HEK293 (cell line): ENCODE measurements around the gene CMTR2.

ENCODE experiments used
- CTCF ChIA-PET: fragments of 350-600 bp; formaldehyde crosslinking; extraction: SDS; loops from one replicate; lab custom pipeline; 2021; ENCODE audit warnings: antibody characterized with exemption; lab: Yijun Ruan, JAX
- POLR2A ChIA-PET: fragments of 300-600 bp; formaldehyde crosslinking; extraction: SDS; loops from one replicate; lab custom pipeline; 2020; ENCODE audit warnings: antibody characterized with exemption, inconsistent platforms; lab: Yijun Ruan, JAX
- H3K27ac ChIP-seq: fragments of 200-500 bp; sonication (Bioruptor generic); 2 replicates; pipeline ENCODE4 v1.5.1; 2014; ENCODE audit warnings: low read depth, low read length, control low read depth, inconsistent platforms; ENCODE audit errors: extremely low read depth
- H3K36me3 ChIP-seq, 2 experiments: fragments of 200-500 bp in 1 of 2; sonication (Bioruptor generic) in 1 of 2; 1 replicate in 1 of 2; 2 replicates in 1 of 2; pipeline ENCODE4 v1.5.1; 2014 to 2017; ENCODE audit warnings: inconsistent platforms in 2 of 2, low read length in 2 of 2; ENCODE audit not compliant: control insufficient read depth in 2 of 2, insufficient read depth in 1 of 2
- H3K4me1 ChIP-seq: fragments of 200-500 bp; sonication (Bioruptor generic); 2 replicates; pipeline ENCODE4 v1.5.1; 2014; ENCODE audit warnings: mild to moderate bottlenecking, low read length, inconsistent platforms; ENCODE audit not compliant: control insufficient read depth, insufficient read depth
- H3K4me3 ChIP-seq: 2 replicates; pipeline ENCODE4 v1.5.1; 2011; ENCODE audit warnings: low read depth, mild to moderate bottlenecking, control low read depth, low read length, moderate library complexity
- H3K9me3 ChIP-seq: fragments of 200-500 bp; sonication (Bioruptor generic); 2 replicates; pipeline ENCODE4 v1.5.1; 2014; ENCODE audit warnings: low read depth, low read length, inconsistent platforms; ENCODE audit not compliant: control insufficient read depth, insufficient read depth
- HOXC10 ChIP-seq: sonication (generic); formaldehyde crosslinking; IDR thresholded peaks from 2 replicates; pipeline ENCODE4 v1.8.1; 2023; ENCODE audit warnings: mild to moderate bottlenecking, missing genetic modification reagents
- PBX3 ChIP-seq: sonication (generic); formaldehyde crosslinking; IDR thresholded peaks from 2 replicates; pipeline ENCODE4 v1.8.1; 2022; ENCODE audit warnings: mild to moderate bottlenecking, moderate library complexity, missing genetic modification reagents
- SP2 ChIP-seq: fragments of 450-650 bp; formaldehyde crosslinking; IDR thresholded peaks from 2 replicates; pipeline ENCODE4 v1.5.1; 2016; ENCODE audit warnings: missing biosample characterization, missing genetic modification characterization
- TSHZ1 ChIP-seq: fragments of 450-650 bp; formaldehyde crosslinking; IDR thresholded peaks from 2 replicates; pipeline ENCODE4 v1.5.1; 2016; ENCODE audit warnings: missing biosample characterization, missing genetic modification characterization, borderline replicate concordance
- WT1 ChIP-seq: fragments of 450-650 bp; formaldehyde crosslinking; IDR thresholded peaks from 2 replicates; pipeline ENCODE4 v1.5.1; 2016; ENCODE audit warnings: missing biosample characterization, missing genetic modification characterization
- ZBTB21 ChIP-seq: fragments of 450-650 bp; formaldehyde crosslinking; IDR thresholded peaks from 2 replicates; pipeline ENCODE4 v1.5.1; 2017; ENCODE audit warnings: missing biosample characterization, missing genetic modification characterization
- ZBTB26 ChIP-seq: fragments of 450-650 bp; formaldehyde crosslinking; optimal IDR thresholded peaks from 2 replicates; pipeline ENCODE3; 2016; ENCODE audit warnings: missing biosample characterization, mild to moderate bottlenecking, missing genetic modification characterization
- ZEB2 ChIP-seq: fragments of 450-650 bp; formaldehyde crosslinking; IDR thresholded peaks from 2 replicates; pipeline ENCODE4 v1.5.1; 2016; ENCODE audit warnings: missing biosample characterization, missing genetic modification characterization
- ZNF138 ChIP-seq: fragments of 450-650 bp; formaldehyde crosslinking; IDR thresholded peaks from 2 replicates; pipeline ENCODE4 v1.5.1; 2016; ENCODE audit warnings: missing biosample characterization, missing genetic modification characterization, borderline replicate concordance
- ZNF26 ChIP-seq: fragments of 450-650 bp; formaldehyde crosslinking; IDR thresholded peaks from 2 replicates; pipeline ENCODE4 v1.5.1; 2016; ENCODE audit warnings: missing biosample characterization, missing genetic modification characterization
- ZNF362 ChIP-seq: fragments of 450-650 bp; formaldehyde crosslinking; IDR thresholded peaks from 2 replicates; pipeline ENCODE4 v1.5.1; 2016; ENCODE audit warnings: missing biosample characterization, missing genetic modification characterization
- ZNF404 ChIP-seq: fragments of 450-650 bp; formaldehyde crosslinking; IDR thresholded peaks from 2 replicates; pipeline ENCODE4 v1.5.1; 2017; ENCODE audit warnings: missing biosample characterization, missing genetic modification characterization
- ZNF423 ChIP-seq: fragments of 450-650 bp; formaldehyde crosslinking; IDR thresholded peaks from 2 replicates; pipeline ENCODE4 v1.5.1; 2016; ENCODE audit warnings: missing biosample characterization, missing genetic modification characterization
- ZNF514 ChIP-seq: fragments of 450-650 bp; formaldehyde crosslinking; IDR thresholded peaks from 2 replicates; pipeline ENCODE4 v1.5.1; 2016; ENCODE audit warnings: missing biosample characterization, missing genetic modification characterization
- ZNF518A ChIP-seq: fragments of 450-650 bp; formaldehyde crosslinking; conservative IDR thresholded peaks from 2 replicates; pipeline ENCODE4 v1.5.1; 2016; ENCODE audit warnings: low read depth, missing biosample characterization, missing genetic modification characterization
- ZNF571 ChIP-seq: fragments of 450-650 bp; formaldehyde crosslinking; IDR thresholded peaks from 2 replicates; pipeline ENCODE4 v1.5.0; 2017; ENCODE audit warnings: missing biosample characterization, missing genetic modification characterization
- ZNF596 ChIP-seq: fragments of 450-650 bp; IDR thresholded peaks from 2 replicates; pipeline ENCODE4 v1.5.0; 2018; ENCODE audit warnings: missing biosample characterization, mild to moderate bottlenecking, missing genetic modification characterization, moderate library complexity
- ZNF629 ChIP-seq: fragments of 450-650 bp; formaldehyde crosslinking; IDR thresholded peaks from 2 replicates; pipeline ENCODE4 v1.5.1; 2017; ENCODE audit warnings: missing biosample characterization, missing genetic modification characterization
- ZNF658 ChIP-seq: fragments of 450-650 bp; formaldehyde crosslinking; IDR thresholded peaks from 2 replicates; pipeline ENCODE4; 2016; ENCODE audit warnings: missing biosample characterization, missing genetic modification characterization
- ZNF792 ChIP-seq: fragments of 450-650 bp; formaldehyde crosslinking; IDR thresholded peaks from 2 replicates; pipeline ENCODE4 v1.5.1; 2016; ENCODE audit warnings: missing biosample characterization, missing genetic modification characterization
- ZSCAN16 ChIP-seq: fragments of 450-650 bp; formaldehyde crosslinking; IDR thresholded peaks from 2 replicates; pipeline ENCODE4 v1.5.1; 2016; ENCODE audit warnings: missing biosample characterization, missing genetic modification characterization

The CMTR2 gene

GRCh38 chr16:71289732-71290062, 495 bp upstream of the CMTR2 start:
- Histone ChIP-seq H3K9me3 (no peaks in the 10 kb centered on the region), H3K4me1 (peaks cover 4% of the 10 kb centered on the region; the same call in 1 of the 2 replicates), H3K4me3 (peak overlapping the region; percentile 56), H3K27ac (no peak overlapping the region), H3K36me3 (peaks cover 10 to 27% of the 10 kb centered on the region in 2 experiments)
- ChIA-PET CTCF (interaction anchor here (0.7 kb wide), 1 partner anchor 9 kb away, joined by 3 read pairs; no protein-coding TSS in a partner anchor), POLR2A (interaction anchor here (0.6 to 1.6 kb wide), 5 partner anchors 9 to 596 kb away, joined by 3 to 5 read pairs (median 3); no protein-coding TSS in a partner anchor)
- TF ChIP-seq ZNF518A (tag by site-specific recombination) (0 out of 2 replicates have a peak, but pooled peaks have one; percentile 7), SP2 (tag by site-specific recombination) (no peak)

- Histone ChIP-seq H3K9me3 (no peaks in the 10 kb centered on the region), H3K4me1 (peaks cover 4% of the 10 kb centered on the region; the same call in 1 of the 2 replicates), H3K4me3 (peak overlapping the region; percentile 56), H3K27ac (peak overlapping the region; percentile 96), H3K36me3 (peaks cover 10 to 37% of the 10 kb centered on the region in 2 experiments)
- ChIA-PET CTCF (interaction anchor here (0.6 to 0.7 kb wide), 2 partner anchors 214 to 517 kb away, joined by 5 to 6 read pairs; no protein-coding TSS in a partner anchor), POLR2A (interaction anchor here (0.5 to 1.6 kb wide), 2 partner anchors 10 to 23 kb away, joined by 3 to 5 read pairs; no protein-coding TSS in a partner anchor)
- TF ChIP-seq PBX3 (CRISPR knock-in tag), result no peak
- TF ChIP-seq ZEB2 (tag by site-specific recombination), result 0 out of 2 replicates have a peak, but pooled peaks have one; percentile 10
- TF ChIP-seq ZNF658 (tag by site-specific recombination), result no peak
- no peak for TF ChIP-seq ZNF26 (tag by site-specific recombination)
- TF ChIP-seq ZNF571 (tag by site-specific recombination), result no peak
- no peak for TF ChIP-seq ZNF514 (tag by site-specific recombination)
- TF ChIP-seq ZNF362 (tag by site-specific recombination), result 0 out of 2 replicates have a peak, but pooled peaks have one; percentile 37
- no peak for TF ChIP-seq ZNF596
- peak; percentile 80 for TF ChIP-seq ZBTB21
- TF ChIP-seq TSHZ1 (tag by site-specific recombination), result no peak
- TF ChIP-seq ZBTB26 (tag by site-specific recombination), result no peak
- no peak for TF ChIP-seq ZNF138
- no peak for TF ChIP-seq ZNF792
- 0 out of 2 replicates have a peak, but pooled peaks have one; percentile 38 for TF ChIP-seq ZNF404
- no peak for TF ChIP-seq ZNF423 (tag by site-specific recombination)
- TF ChIP-seq WT1 (tag by site-specific recombination), result no peak
- TF ChIP-seq HOXC10, result no peak
- no peak for TF ChIP-seq ZSCAN16
- peak; percentile 50; the same call in 1 of the 2 replicates for TF ChIP-seq ZNF629 (tag by site-specific recombination)
Observed at GRCh38 chr16:71288570-71288889, 672 bp downstream of the CMTR2 start.
